Endodermal cell (in vitro differentiated cells): ENCODE measurements around the gene CCT8. TPM values are rescaled to one million over a fixed set of nuclear protein-coding genes. Genes with fewer than 3 reads are reported as not detected.

Experiments used
- DNase-seq: peaks from one replicate; pipeline ENCODE4 v3.0.0-alpha.2; 2017
- H3K27ac ChIP-seq: 2 replicates; pipeline ENCODE4 v1.5.1; 2013; ENCODE audit warnings: mild to moderate bottlenecking, low read depth, low read length, moderate library complexity
- H3K27me3 ChIP-seq: 2 replicates; pipeline ENCODE4 v1.6.1; 2013; ENCODE audit warnings: mild to moderate bottlenecking, low read length, moderate library complexity; ENCODE audit not compliant: insufficient read depth, control insufficient read depth, poor library complexity, severe bottlenecking
- H3K36me3 ChIP-seq: 2 replicates; pipeline ENCODE4 v1.7.0; 2013; ENCODE audit warnings: mild to moderate bottlenecking, low read length, moderate library complexity; ENCODE audit not compliant: control insufficient read depth, insufficient read depth
- H3K4me1 ChIP-seq: one replicate; pipeline ENCODE4 v1.7.0; 2013; ENCODE audit warnings: low read length; ENCODE audit not compliant: control insufficient read depth, insufficient read depth
- H3K4me3 ChIP-seq: 2 replicates; pipeline ENCODE4 v1.5.1; 2013; ENCODE audit warnings: mild to moderate bottlenecking, low read length, moderate library complexity
- H3K9ac ChIP-seq: 2 replicates; pipeline ENCODE4 v1.6.1; 2013; ENCODE audit warnings: mild to moderate bottlenecking, low read length, moderate library complexity; ENCODE audit not compliant: poor library complexity, severe bottlenecking; ENCODE audit errors: extremely low read depth
- H3K9me3 ChIP-seq: 2 replicates; pipeline ENCODE4 v1.6.1; 2013; ENCODE audit warnings: mild to moderate bottlenecking, low read length, moderate library complexity; ENCODE audit not compliant: control insufficient read depth
- H3K27ac Mint-ChIP-seq: 2 replicates; pipeline ENCODE4 v1.8.0; 2020; ENCODE audit warnings: mixed read lengths
- H3K27me3 Mint-ChIP-seq: 2 replicates; pipeline ENCODE4 v1.8.0; 2021; ENCODE audit warnings: mild to moderate bottlenecking, mixed read lengths; ENCODE audit not compliant: insufficient read depth
- H3K36me3 Mint-ChIP-seq: 2 replicates; pipeline ENCODE4 v1.8.0; 2020; ENCODE audit warnings: low read depth, mixed read lengths
- H3K4me1 Mint-ChIP-seq: 2 replicates; pipeline ENCODE4 v1.8.0; 2020; ENCODE audit warnings: mixed read lengths
- H3K4me3 Mint-ChIP-seq: 2 replicates; pipeline ENCODE4 v1.8.0; 2020; ENCODE audit warnings: mild to moderate bottlenecking, moderate library complexity, mixed read lengths
- H3K9me3 Mint-ChIP-seq: 2 replicates; pipeline ENCODE4 v1.8.0; 2020; ENCODE audit warnings: mild to moderate bottlenecking, mixed read lengths
- WGBS, 2 experiments: methylation state at CpG; one replicate each; pipeline versions ENCODE4 v1.1.5 to v1.1.7; 2013; ENCODE audit warnings: missing lambda C conversion rate in 2 of 2, mixed read lengths in 1 of 2; ENCODE audit not compliant: insufficient coverage in 1 of 2, insufficient read length in 1 of 2; 5-methylcytosine and 5-hydroxymethylcytosine counted together
- total RNA-seq, 2 donors: library from RNA; stranded (reverse); fragmentation: NEBNext Ultra II Directional in 1 of 2; extraction: Animal tissue kit (Norgen Biotek cat#: 25700) in 1 of 2; gene quantifications; 2 replicates in 1 of 2; 3 replicates in 1 of 2; pipeline ENCODE4 v1.2.1, GENCODE V29; 2021
- TF ChIP-seq, protein P1 (sequence below): fragments of 200-600 bp; sonication (generic); conservative IDR thresholded peaks from 2 replicates; pipeline ENCODE4 v1.5.0; 2021; ENCODE audit warnings: antibody characterized with exemption, mild to moderate bottlenecking

The CCT8 gene
- total RNA-seq, 2 donors from 2014 or later: 279 to 281 TPM

DNA sequence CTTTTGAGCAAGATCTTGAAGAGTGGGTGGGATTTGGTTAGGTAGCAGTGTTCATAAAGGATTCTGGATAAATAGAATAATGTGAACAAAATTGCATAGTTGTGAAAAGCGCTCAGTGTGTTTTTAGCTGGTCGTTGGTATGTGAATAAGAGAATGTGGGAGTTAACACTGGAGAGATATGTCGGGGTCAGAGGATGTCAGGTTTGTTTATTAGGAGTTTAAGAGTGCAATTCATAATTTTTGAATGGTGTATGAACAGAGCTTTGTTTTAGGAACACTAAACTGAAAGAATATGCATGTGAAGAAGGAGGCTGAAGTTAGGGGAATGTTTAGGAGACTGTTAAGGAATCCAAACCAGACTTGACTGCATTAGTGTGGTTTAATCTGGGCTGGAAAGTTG lies 39.6 kb downstream of the CCT8 start:
- H3K4me1 Mint-ChIP-seq: no peaks in the 10 kb centered on the region

GRCh38 chr21:29033301-29033700 lies 40.1 kb downstream of the CCT8 start:
- Histone ChIP-seq H3K27me3 (no peaks in the 10 kb centered on the region), H3K4me3 (no peak overlapping the region), H3K27ac (no peak overlapping the region), H3K36me3 (peaks cover 91% of the 10 kb centered on the region), H3K9ac (no peak overlapping the region), H3K4me1 (no peaks in the 10 kb centered on the region), H3K9me3 (no peaks in the 10 kb centered on the region)
- TF ChIP-seq, protein P1, sequence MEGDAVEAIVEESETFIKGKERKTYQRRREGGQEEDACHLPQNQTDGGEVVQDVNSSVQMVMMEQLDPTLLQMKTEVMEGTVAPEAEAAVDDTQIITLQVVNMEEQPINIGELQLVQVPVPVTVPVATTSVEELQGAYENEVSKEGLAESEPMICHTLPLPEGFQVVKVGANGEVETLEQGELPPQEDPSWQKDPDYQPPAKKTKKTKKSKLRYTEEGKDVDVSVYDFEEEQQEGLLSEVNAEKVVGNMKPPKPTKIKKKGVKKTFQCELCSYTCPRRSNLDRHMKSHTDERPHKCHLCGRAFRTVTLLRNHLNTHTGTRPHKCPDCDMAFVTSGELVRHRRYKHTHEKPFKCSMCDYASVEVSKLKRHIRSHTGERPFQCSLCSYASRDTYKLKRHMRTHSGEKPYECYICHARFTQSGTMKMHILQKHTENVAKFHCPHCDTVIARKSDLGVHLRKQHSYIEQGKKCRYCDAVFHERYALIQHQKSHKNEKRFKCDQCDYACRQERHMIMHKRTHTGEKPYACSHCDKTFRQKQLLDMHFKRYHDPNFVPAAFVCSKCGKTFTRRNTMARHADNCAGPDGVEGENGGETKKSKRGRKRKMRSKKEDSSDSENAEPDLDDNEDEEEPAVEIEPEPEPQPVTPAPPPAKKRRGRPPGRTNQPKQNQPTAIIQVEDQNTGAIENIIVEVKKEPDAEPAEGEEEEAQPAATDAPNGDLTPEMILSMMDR: no peak
- no peak for DNase-seq
- Mint-ChIP-seq H3K27ac (no peak overlapping the region), H3K27me3 (no peaks in the 10 kb centered on the region), H3K4me3 (no peak overlapping the region), H3K36me3 (peaks cover 74% of the 10 kb centered on the region), H3K9me3 (no peaks in the 10 kb centered on the region), H3K4me1 (no peaks in the 10 kb centered on the region)
- 67 to 70% methylated on average over 3 of the region's 4 CpGs for WGBS, 2 experiments

More for the DNA sequence above, 39.6 kb downstream of the CCT8 start:
- H3K27me3 ChIP-seq: no peaks in the 10 kb centered on the region
- no peak overlapping the region for H3K27ac ChIP-seq
- peaks cover 69% of the 10 kb centered on the region for H3K36me3 Mint-ChIP-seq
- no peak overlapping the region for H3K4me3 Mint-ChIP-seq
- no peak for DNase-seq
- 92 to 95% methylated on average over 3 of the region's 3 CpGs for WGBS, 2 experiments
- no peaks in the 10 kb centered on the region for H3K27me3 Mint-ChIP-seq
- H3K4me1 ChIP-seq: no peaks in the 10 kb centered on the region
- no peaks in the 10 kb centered on the region for H3K9me3 Mint-ChIP-seq
- H3K9ac ChIP-seq: no peak overlapping the region
- H3K4me3 ChIP-seq: no peak overlapping the region
- H3K36me3 ChIP-seq: peaks cover 91% of the 10 kb centered on the region
- H3K27ac Mint-ChIP-seq: no peak overlapping the region
- no peaks in the 10 kb centered on the region for H3K9me3 ChIP-seq
- TF ChIP-seq, protein P1: no peak

GRCh38 chr21:29030909-29031308 lies 42.5 kb downstream of the CCT8 start:
- 80% methylated on average over 1 of the region's 1 CpG for WGBS, 2 experiments
- no peak overlapping the region for H3K4me3 ChIP-seq
- H3K9me3 ChIP-seq: no peaks in the 10 kb centered on the region
- Mint-ChIP-seq H3K9me3 (no peaks in the 10 kb centered on the region), H3K4me1 (no peaks in the 10 kb centered on the region), H3K27ac (no peak overlapping the region), H3K4me3 (no peak overlapping the region), H3K27me3 (no peaks in the 10 kb centered on the region), H3K36me3 (peaks cover 55% of the 10 kb centered on the region)
- TF ChIP-seq, protein P1: no peak
- H3K4me1 ChIP-seq: no peaks in the 10 kb centered on the region
- no peak overlapping the region for H3K9ac ChIP-seq
- no peak overlapping the region for H3K27ac ChIP-seq
- no peak for DNase-seq
- H3K27me3 ChIP-seq: no peaks in the 10 kb centered on the region
- peaks cover 74% of the 10 kb centered on the region for H3K36me3 ChIP-seq
